Activated naive CD4-positive, alpha-beta T cell treated with anti-CD3 and anti-CD28 coated beads, Interleukin-2, amount 50 U/mL, for 24 hours (primary cell): ENCODE data around the gene MAGI3.

ENCODE experiments used
- H3K27ac Mint-ChIP-seq: one replicate; pipeline ENCODE4 v1.8.0; 2021; ENCODE audit warnings: mild to moderate bottlenecking, mixed read lengths
- H3K27me3 Mint-ChIP-seq: one replicate; pipeline ENCODE4 v1.8.0; 2021; ENCODE audit warnings: mixed read lengths
- H3K36me3 Mint-ChIP-seq: one replicate; pipeline ENCODE4 v1.8.0; 2021; ENCODE audit warnings: mixed read lengths
- H3K4me1 Mint-ChIP-seq: one replicate; pipeline ENCODE4 v1.8.0; 2021; ENCODE audit warnings: mixed read lengths
- H3K4me3 Mint-ChIP-seq: one replicate; pipeline ENCODE4 v1.8.0; 2021; ENCODE audit warnings: mild to moderate bottlenecking, mixed read lengths
- H3K9me3 Mint-ChIP-seq: one replicate; pipeline ENCODE4 v1.8.0; 2021; ENCODE audit warnings: mixed read lengths

Gene MAGI3

GRCh38 chr1:113389953-113390834 lies at the start of gene MAGI3:
TSS of gene MAGI3 (plus strand) at chr1:113390515. CDS start at chr1:113391034, 519 bp downstream.
- peak within 1 kb of the TSS; percentile 92 for H3K4me3 Mint-ChIP-seq
- H3K27me3 Mint-ChIP-seq = peaks cover 1% of the 10 kb centered on the region
- peaks cover 4% of the 10 kb centered on the region for H3K9me3 Mint-ChIP-seq
- H3K36me3 Mint-ChIP-seq = no peaks in the 10 kb centered on the region
- H3K27ac Mint-ChIP-seq = peak within 1 kb of the TSS; percentile 88
- peaks cover 29% of the 10 kb centered on the region for H3K4me1 Mint-ChIP-seq

- Mint-ChIP-seq H3K27me3 (peaks cover 2% of the 10 kb centered on the region), H3K27ac (no peak overlapping the region), H3K4me1 (no peaks in the 10 kb centered on the region), H3K9me3 (no peaks in the 10 kb centered on the region), H3K4me3 (no peak overlapping the region), H3K36me3 (no peaks in the 10 kb centered on the region)
These were observed 36.7 kb upstream of the MAGI3 start for GRCh38 chr1:113353580-113353979.

DNA sequence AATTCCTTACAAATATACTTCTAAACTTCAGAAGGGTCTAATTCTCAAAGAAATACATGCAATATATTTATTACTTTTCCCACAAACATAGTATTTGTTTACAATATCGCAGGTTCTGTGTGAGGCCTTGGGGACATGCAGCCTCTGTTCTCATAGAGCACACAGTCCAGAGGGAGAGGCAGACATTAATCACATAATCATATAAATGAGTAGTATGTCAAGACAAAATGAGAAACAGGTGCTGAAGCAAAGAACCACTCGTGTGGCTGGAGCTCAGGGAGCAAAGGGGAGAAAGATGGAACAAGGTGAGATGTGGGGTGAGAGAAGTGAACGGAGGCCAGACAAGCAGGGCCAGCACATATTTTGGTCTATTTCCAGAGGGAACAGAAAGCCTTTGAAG lies 26.4 kb upstream of the MAGI3 start:
- Mint-ChIP-seq H3K4me1 (no peaks in the 10 kb centered on the region), H3K27ac (no peak overlapping the region), H3K4me3 (no peak overlapping the region), H3K9me3 (no peaks in the 10 kb centered on the region), H3K27me3 (peaks cover 1% of the 10 kb centered on the region), H3K36me3 (no peaks in the 10 kb centered on the region)

GRCh38 chr1:113369040-113369439 lies 21.3 kb upstream of the MAGI3 start:
- Mint-ChIP-seq H3K4me3 (no peak overlapping the region), H3K27me3 (no peaks in the 10 kb centered on the region), H3K27ac (no peak overlapping the region), H3K4me1 (no peaks in the 10 kb centered on the region), H3K9me3 (no peaks in the 10 kb centered on the region), H3K36me3 (no peaks in the 10 kb centered on the region)

- no peaks in the 10 kb centered on the region for H3K27me3 Mint-ChIP-seq
- H3K9me3 Mint-ChIP-seq = no peaks in the 10 kb centered on the region
- H3K27ac Mint-ChIP-seq = no peak overlapping the region
- no peaks in the 10 kb centered on the region for H3K4me1 Mint-ChIP-seq
- no peaks in the 10 kb centered on the region for H3K36me3 Mint-ChIP-seq
- no peak overlapping the region for H3K4me3 Mint-ChIP-seq
These were observed 20.6 kb upstream of the MAGI3 start for GRCh38 chr1:113369699-113370098.

DNA sequence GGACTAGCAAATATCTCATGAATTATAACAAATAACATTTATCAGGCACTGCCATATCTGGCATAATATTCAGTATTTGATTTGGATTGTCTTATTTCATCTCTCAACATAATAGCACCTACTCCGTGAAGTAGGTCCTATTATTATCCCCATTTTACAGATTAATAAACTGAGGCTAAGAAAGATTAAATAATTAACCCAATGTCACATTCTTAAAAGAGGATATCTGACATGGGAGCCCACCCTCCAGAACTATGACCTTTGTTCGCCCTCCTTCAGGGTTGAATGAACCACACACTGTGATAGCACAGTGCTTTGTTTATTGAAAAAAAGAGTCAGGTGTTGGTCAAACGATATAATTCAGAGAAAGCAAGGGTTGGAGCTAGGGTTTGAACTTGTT lies 19.4 kb upstream of the MAGI3 start:
- Mint-ChIP-seq H3K27me3 (no peaks in the 10 kb centered on the region), H3K9me3 (no peaks in the 10 kb centered on the region), H3K27ac (no peak overlapping the region), H3K4me3 (no peak overlapping the region), H3K36me3 (no peaks in the 10 kb centered on the region), H3K4me1 (no peaks in the 10 kb centered on the region)

DNA sequence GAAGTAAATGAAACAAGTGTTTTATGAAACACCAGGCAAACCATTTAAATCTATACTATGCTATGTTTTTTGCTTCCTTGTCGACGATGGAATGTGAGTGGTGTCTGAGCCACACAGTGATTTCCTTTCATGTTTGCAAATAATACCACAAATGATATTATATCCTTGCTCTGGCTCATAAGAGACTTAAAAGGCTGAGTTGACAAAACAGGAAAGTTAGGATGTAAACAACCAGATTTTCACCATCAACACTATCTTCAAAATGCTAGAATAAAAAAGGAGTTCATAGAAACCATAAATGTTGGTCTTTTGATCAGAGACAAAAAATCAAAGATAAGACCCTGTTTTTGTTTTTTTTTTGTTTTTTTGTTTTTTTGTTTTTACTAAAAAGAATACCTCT lies 17.8 kb upstream of the MAGI3 start:
- H3K4me3 Mint-ChIP-seq = no peak overlapping the region
- no peaks in the 10 kb centered on the region for H3K4me1 Mint-ChIP-seq
- no peaks in the 10 kb centered on the region for H3K36me3 Mint-ChIP-seq
- H3K9me3 Mint-ChIP-seq = no peaks in the 10 kb centered on the region
- H3K27ac Mint-ChIP-seq = no peak overlapping the region
- H3K27me3 Mint-ChIP-seq = peaks cover 2% of the 10 kb centered on the region

DNA sequence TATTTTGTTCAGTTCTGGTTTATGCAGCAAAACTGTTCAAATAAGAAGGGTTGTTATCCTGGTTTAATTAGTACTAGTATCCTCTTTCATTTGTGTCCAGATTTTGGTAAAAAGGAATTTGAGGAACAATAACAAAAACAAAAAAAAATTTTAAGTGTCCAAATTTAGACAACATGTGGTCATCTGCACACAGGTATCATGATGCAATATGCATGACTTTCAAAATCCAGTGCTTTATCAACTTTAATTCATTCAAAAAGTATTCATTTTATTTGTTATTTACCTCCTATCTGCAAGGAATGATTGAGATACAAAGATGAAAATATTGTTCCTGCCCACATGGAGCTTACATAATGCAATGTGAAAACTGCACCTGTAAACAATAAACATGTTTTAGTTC lies 16.7 kb upstream of the MAGI3 start:
- H3K9me3 Mint-ChIP-seq = no peaks in the 10 kb centered on the region
- no peaks in the 10 kb centered on the region for H3K4me1 Mint-ChIP-seq
- no peaks in the 10 kb centered on the region for H3K36me3 Mint-ChIP-seq
- H3K27ac Mint-ChIP-seq = no peak overlapping the region
- peaks cover 2% of the 10 kb centered on the region for H3K27me3 Mint-ChIP-seq
- no peak overlapping the region for H3K4me3 Mint-ChIP-seq

- H3K27ac Mint-ChIP-seq = no peak overlapping the region
- no peaks in the 10 kb centered on the region for H3K36me3 Mint-ChIP-seq
- no peak overlapping the region for H3K4me3 Mint-ChIP-seq
- peaks cover 2% of the 10 kb centered on the region for H3K27me3 Mint-ChIP-seq
- no peaks in the 10 kb centered on the region for H3K4me1 Mint-ChIP-seq
- H3K9me3 Mint-ChIP-seq = no peaks in the 10 kb centered on the region
These were observed 14.4 kb upstream of the MAGI3 start for GRCh38 chr1:113375878-113376277.

DNA sequence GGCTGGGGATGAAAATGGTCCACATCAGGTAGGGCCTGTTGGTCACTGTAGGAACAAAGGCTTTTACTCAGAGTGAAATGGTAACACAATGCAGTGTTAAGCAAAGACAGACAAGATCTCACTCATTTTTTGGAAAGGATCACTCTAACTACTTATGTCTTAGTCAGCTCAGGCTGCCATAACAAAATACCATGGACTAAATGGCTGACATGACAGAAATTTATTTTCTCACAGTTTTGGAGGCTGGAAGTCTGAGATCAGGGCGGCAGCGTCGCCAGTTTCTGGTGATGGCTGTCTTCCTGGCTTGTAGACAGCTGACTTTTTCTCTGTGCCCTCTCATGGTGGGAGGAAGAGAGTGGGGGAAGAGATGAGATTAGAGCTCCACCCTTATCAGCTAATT lies 10.2 kb upstream of the MAGI3 start:
- Mint-ChIP-seq H3K4me3 (no peak overlapping the region), H3K9me3 (no peaks in the 10 kb centered on the region), H3K27ac (no peak overlapping the region), H3K27me3 (peaks cover 2% of the 10 kb centered on the region), H3K4me1 (no peaks in the 10 kb centered on the region), H3K36me3 (no peaks in the 10 kb centered on the region)

DNA sequence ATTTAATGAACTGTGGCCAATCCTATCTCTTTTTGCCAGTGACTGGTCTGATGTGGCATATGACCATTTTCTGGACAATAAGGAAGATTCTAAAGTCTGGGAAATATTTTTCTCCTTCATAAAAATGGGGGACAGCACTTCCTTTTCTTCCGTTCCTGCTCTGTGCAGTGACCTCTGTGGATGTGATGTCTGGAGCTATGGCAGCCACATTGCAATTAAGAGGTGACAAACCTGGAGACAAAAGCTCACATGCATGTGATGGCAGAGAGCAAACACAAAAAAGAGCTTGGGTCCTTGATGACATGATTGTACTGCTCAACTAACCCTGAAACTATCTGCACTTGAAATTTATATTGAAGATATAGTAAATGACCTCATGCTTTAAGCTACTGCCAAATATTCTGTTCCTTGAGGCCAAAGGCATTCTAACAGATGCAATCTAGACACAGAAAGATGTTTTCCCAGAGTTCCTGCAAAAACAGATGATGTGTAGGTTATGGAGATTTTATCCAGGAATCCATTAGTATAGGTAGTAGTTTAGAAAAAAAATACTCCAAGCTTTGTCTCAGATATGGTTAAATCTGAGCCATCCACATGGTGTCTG lies 2.2 kb upstream of the MAGI3 start:
- Mint-ChIP-seq H3K27me3 (peaks cover 1% of the 10 kb centered on the region), H3K4me3 (no peak overlapping the region), H3K36me3 (no peaks in the 10 kb centered on the region), H3K9me3 (peaks cover 4% of the 10 kb centered on the region), H3K4me1 (peaks cover 29% of the 10 kb centered on the region), H3K27ac (no peak overlapping the region)

GRCh38 chr1:113388621-113389358 lies 1.5 kb upstream of the MAGI3 start:
- Mint-ChIP-seq H3K36me3 (no peaks in the 10 kb centered on the region), H3K9me3 (peaks cover 4% of the 10 kb centered on the region), H3K4me1 (peaks cover 29% of the 10 kb centered on the region), H3K4me3 (peak overlapping the region; percentile 92), H3K27ac (no peak overlapping the region), H3K27me3 (peaks cover 1% of the 10 kb centered on the region)

DNA sequence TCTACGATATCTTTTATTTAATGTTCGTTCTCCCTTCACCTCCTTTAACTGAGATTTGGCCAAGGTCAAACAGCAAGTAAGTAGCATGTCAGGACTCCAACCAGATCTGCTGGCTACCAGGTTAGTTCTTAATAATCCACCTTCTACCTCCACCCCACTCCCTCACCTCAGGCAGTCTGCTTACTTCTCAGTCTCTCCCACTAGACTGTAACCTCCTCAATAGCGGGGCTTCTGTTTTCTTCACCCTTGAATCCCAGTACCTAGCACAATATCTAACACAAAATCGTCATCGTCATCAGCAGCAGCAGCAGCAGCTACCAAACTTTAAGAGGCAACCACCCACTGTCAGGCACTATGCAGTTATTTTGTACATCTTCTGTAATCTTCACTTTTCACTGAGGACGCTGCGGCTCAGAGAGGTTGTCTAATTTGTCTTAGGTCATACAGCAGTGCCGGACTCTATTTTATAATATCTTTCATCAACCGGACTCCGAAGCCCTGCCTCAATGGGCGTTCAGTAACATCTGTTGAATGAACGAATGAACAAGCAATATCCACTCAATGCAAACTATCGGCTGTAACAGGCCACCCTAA lies 859 bp upstream of the MAGI3 start:
- Mint-ChIP-seq H3K4me3 (peak overlapping the region; percentile 92), H3K27ac (peak overlapping the region; percentile 88)

DNA sequence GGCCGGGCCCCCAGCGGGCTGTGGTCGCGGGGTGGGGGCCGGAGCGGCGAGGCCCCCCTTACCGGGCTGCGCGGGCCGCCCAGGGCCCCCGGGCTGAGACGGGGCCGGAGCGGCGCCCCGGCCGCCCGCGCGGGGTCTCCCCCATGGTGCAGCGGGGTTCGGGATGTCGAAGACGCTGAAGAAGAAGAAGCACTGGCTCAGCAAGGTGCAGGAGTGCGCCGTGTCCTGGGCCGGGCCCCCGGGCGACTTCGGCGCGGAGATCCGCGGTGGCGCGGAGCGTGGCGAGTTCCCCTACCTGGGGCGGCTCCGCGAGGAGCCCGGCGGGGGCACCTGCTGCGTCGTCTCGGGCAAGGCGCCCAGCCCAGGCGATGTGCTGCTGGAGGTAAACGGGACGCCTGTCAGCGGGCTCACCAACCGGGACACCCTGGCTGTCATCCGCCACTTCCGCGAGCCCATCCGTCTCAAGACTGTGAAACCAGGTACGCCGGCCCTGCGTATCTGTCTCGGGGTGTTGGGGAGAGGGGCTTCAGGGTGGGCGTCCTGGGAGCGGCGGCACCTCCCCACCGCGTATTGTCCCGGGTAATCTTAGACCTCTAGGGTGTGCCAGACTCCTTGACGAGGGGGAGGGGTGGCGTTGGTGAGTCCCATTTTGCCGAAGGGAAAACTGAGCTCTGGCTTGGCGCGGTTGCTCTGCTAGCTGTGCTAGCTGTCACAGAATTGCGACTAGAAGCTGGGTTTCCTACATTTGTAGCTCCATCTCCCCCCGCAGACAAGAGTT lies 745 bp downstream of the MAGI3 start:
- H3K9me3 Mint-ChIP-seq = peaks cover 4% of the 10 kb centered on the region
- H3K36me3 Mint-ChIP-seq = no peaks in the 10 kb centered on the region
- peaks cover 29% of the 10 kb centered on the region for H3K4me1 Mint-ChIP-seq
- H3K4me3 Mint-ChIP-seq = peak overlapping the region; percentile 92
- H3K27me3 Mint-ChIP-seq = peaks cover 1% of the 10 kb centered on the region
- H3K27ac Mint-ChIP-seq = no peak overlapping the region

More for the DNA sequence above, 859 bp upstream of the MAGI3 start:
- Mint-ChIP-seq H3K4me1 (peaks cover 29% of the 10 kb centered on the region), H3K9me3 (peaks cover 4% of the 10 kb centered on the region), H3K27me3 (peaks cover 1% of the 10 kb centered on the region), H3K36me3 (no peaks in the 10 kb centered on the region)
